ENCODE results near the gene PTGER3.

DNA sequence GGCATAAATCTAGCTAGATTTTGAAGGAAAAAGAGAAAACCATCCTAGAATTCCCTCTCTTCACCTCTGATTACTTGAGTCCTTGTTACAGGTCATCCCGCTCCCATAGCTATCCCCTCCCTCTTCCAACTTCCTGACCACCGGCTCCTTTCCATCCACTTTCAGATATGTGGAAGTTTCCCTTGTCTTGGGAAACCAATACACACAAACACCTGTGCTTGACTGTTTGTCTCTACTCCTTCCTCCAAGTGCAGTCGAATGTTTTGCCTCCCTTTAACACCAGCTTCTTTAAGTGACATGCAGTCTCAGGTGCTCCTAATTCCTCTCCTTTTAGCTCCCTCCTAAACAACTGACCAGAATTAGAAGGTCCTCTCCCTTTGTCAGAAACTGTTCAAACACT is 70.0 kb downstream of the PTGER3 start:
- TF ChIP-seq CTCF (IDR thresholded peaks at IDR 0.05; ENCODE audit: low read depth, low read length) (no peak), POLR2A (IDR thresholded peaks at IDR 0.05; ENCODE audit: extremely low read depth, insufficient read length) (no peak), MYC (IDR thresholded peaks at IDR 0.05; ENCODE audit: low read depth, low read length) (no peak)
- TF ChIP-seq, protein P1, sequence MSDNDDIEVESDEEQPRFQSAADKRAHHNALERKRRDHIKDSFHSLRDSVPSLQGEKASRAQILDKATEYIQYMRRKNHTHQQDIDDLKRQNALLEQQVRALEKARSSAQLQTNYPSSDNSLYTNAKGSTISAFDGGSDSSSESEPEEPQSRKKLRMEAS (IDR thresholded peaks at IDR 0.05; ENCODE audit: low read depth, low read length), result no peak
